Pancreas (tissue), 10 donors: Measurements from ENCODE around the gene ALS2. TPM values are rescaled to one million over a fixed set of nuclear protein-coding genes. Genes with fewer than 3 reads are reported as not detected.

Source experiments
- ATAC-seq, 4 donors: fragments of 200-7000 bp; cut with Tn5 transposase; one replicate each; pipeline versions ENCODE4 v1.8.0 to v1.9.1; 2020; ENCODE audit warnings: mild to moderate bottlenecking in 4 of 4, moderate library complexity in 4 of 4
- DNase-seq, 6 donors: peaks; one replicate each; pipeline ENCODE4 v3.0.0-alpha.2; 2020
- FAIRE-seq: peaks from 2 replicates; lab custom pipeline; 2012; peaks lifted over from hg19 to GRCh38; lab: Jason Lieb, UNC
- H3K27ac ChIP-seq, 4 donors: fragments of 200-600 bp; sonication (generic); 1 replicate in 3 of 4; 2 replicates in 1 of 4; pipeline versions ENCODE4 v1.5.0 to v1.8.0; 2020
- H3K27me3 ChIP-seq, 4 donors: fragments of 200-600 bp; one replicate each; pipeline ENCODE4 v1.8.0; 2021
- H3K36me3 ChIP-seq, 3 donors: fragments of 200-600 bp; sonication (generic) in 1 of 3; one replicate each; pipeline versions ENCODE4 v1.5.0 to v1.8.0; 2020 to 2021
- H3K4me1 ChIP-seq, 3 donors: fragments of 200-600 bp; one replicate each; pipeline ENCODE4 v1.8.0; 2021
- H3K4me3 ChIP-seq, 4 donors: fragments of 200-600 bp; sonication (generic) in 2 of 4; one replicate each; pipeline versions ENCODE4 v1.5.0 to v1.8.0; 2020 to 2021
- H3K9me3 ChIP-seq, 4 donors: fragments of 200-600 bp; one replicate each; pipeline ENCODE4 v1.8.0; 2021
- CTCF ChIP-seq, 4 donors: fragments of 200-600 bp; sonication (generic) in 3 of 4; IDR thresholded peaks; one replicate each; pipeline versions ENCODE4 v1.5.0 to v1.8.0; 2021; ENCODE audit warnings: antibody characterized with exemption in 4 of 4
- WGBS, 2 donors: extraction: QIAGEN DNeasy Blood & Tissue Kit; methylation state at CpG; one replicate each; pipeline ENCODE4 v1.1.7; 2013; 5-methylcytosine and 5-hydroxymethylcytosine counted together
- intact Hi-C, 3 donors: fragments of 100-400 bp; cut with DNase I; formaldehyde crosslinking; loops; one replicate each; pipeline versions ENCODE4 v1.11.1 to v1.14.2; 2022
- polyA plus RNA-seq, 2 donors: library from polyadenylated mRNA; stranded (reverse); fragments of 200-250 nt; gene quantifications; one replicate each; pipeline ENCODE4 v1.2.3, GENCODE V29; 2013
- total RNA-seq, 6 donors: library from RNA; stranded (reverse); fragmentation: NEBNext Ultra II Directional in 4 of 6; extraction: Animal tissue kit (Norgen Biotek cat#: 25700) in 4 of 6; gene quantifications; one replicate each; pipeline versions ENCODE4 v1.2.1 to v1.2.4, GENCODE V29; 2021 to 2023
- donor health status: healthy with polysubstance abuse.
- donor health status: DM: no; HTN: no; CAD: no; lungs with moderate emphysema.
- donor health status: DM: no; HTN: no; CAD: no.
- donor health status: control.
- donor health status: control.
- donor health status: Bipolar disorder and iron deficiency.
- donor health status: DM: yes; HTN: yes; CAD: no.
- donor health status: DM: no; HTN: no; CAD: no.
- donor health status: DM: no; HTN: no; CAD: no.
- donor health status: DM: yes; HTN: yes; CAD: no.

Gene ALS2
- total and polyA plus RNA-seq, 8 donors = 4.8 to 12.9 (median 6.9) TPM

GRCh38 chr2:201656102-201656501, 124.6 kb downstream of the ALS2 start:
- FAIRE-seq (no peak), DNase-seq (no peak), ATAC-seq (no peak)
- Histone ChIP-seq H3K36me3 (no peaks in the 10 kb centered on the region), H3K4me1 (no peaks in the 10 kb centered on the region), H3K4me3 (no peak overlapping the region), H3K9me3 (no peaks in the 10 kb centered on the region), H3K27me3 (no peaks in the 10 kb centered on the region), H3K27ac (no peak overlapping the region)
- 88% methylated on average over 11 of the region's 11 CpGs for WGBS, 2 donors
- no peak for TF ChIP-seq CTCF (IDR thresholded peaks at IDR 0.05)
- intact Hi-C loops = no loop called here

GRCh38 chr2:201654616-201655384, 125.9 kb downstream of the ALS2 start:
- WGBS, 2 donors = 75 to 82% methylated on average over 5 of the region's 5 CpGs
- ATAC-seq (no peak), FAIRE-seq (no peak), DNase-seq (no peak)
- H3K27ac ChIP-seq = no peak overlapping the region
- H3K4me1 ChIP-seq = no peaks in the 10 kb centered on the region
- H3K9me3 ChIP-seq = no peaks in the 10 kb centered on the region
- no peak overlapping the region for H3K4me3 ChIP-seq
- intact Hi-C loops = no loop called here
- no peak for TF ChIP-seq CTCF (IDR thresholded peaks at IDR 0.05)
- H3K36me3 ChIP-seq = no peaks in the 10 kb centered on the region
- no peaks in the 10 kb centered on the region for H3K27me3 ChIP-seq

GRCh38 chr2:201653221-201653620, 127.5 kb downstream of the ALS2 start:
- Histone ChIP-seq H3K27me3 (no peaks in the 10 kb centered on the region), H3K9me3 (no peaks in the 10 kb centered on the region), H3K27ac (no peak overlapping the region), H3K4me3 (no peak overlapping the region), H3K36me3 (no peaks in the 10 kb centered on the region), H3K4me1 (no peaks in the 10 kb centered on the region)
- ATAC-seq (no peak), DNase-seq (no peak), FAIRE-seq (no peak)
- intact Hi-C loops = no loop called here
- TF ChIP-seq CTCF (IDR thresholded peaks at IDR 0.05) = no peak
- WGBS, 2 donors = 57 to 71% methylated on average over 6 of the region's 6 CpGs

Other genes with a start within 250 kb of the ALS2 start
- 1 to 10 TPM; 3.0 to 9.6 (median 4.7) TPM for gene TMEM237, start 137.4 kb downstream of the ALS2 start, total RNA-seq
- gene TMEM237, start 137.4 kb downstream of the ALS2 start, polyA plus RNA-seq = 1 to 10 TPM; 4.3 to 5.5 TPM
- under 1 TPM in 2 of 6 donors, not detected in 4; 0.06 to 0.19 TPM for gene MPP4, start 82.3 kb downstream of the ALS2 start, total RNA-seq
- gene MPP4, start 82.3 kb downstream of the ALS2 start, polyA plus RNA-seq = under 1 TPM in 1 of 2 donors, not detected in 1; 0.09 TPM
- under 1 TPM in 3 of 6 donors, not detected in 3; 0.09 to 0.35 (median 0.31) TPM for gene CDK15, start 25.6 kb upstream of the ALS2 start, total RNA-seq
- under 1 TPM; 0.11 to 0.12 TPM for gene CDK15, start 25.6 kb upstream of the ALS2 start, polyA plus RNA-seq